ENCODE results near the gene MPRIP. TPM values are rescaled to one million over a fixed set of nuclear protein-coding genes. Genes with fewer than 3 reads are reported as not detected.

The MPRIP gene
- total RNA-seq, 1 experiment from 2014 or later, result 338 TPM

- CTCF ChIA-PET, result interaction anchor here (1.1 kb wide), 1 partner anchor 28 kb away, joined by 3 read pairs; no protein-coding TSS in a partner anchor
- Mint-ChIP-seq H3K27ac (ENCODE audit: unreplicated experiment) (no peak overlapping the region), H3K4me1 (ENCODE audit: low read depth, unreplicated experiment) (peaks cover 20% of the 10 kb centered on the region), H3K9me3 (ENCODE audit: low read depth, unreplicated experiment) (no peaks in the 10 kb centered on the region), H3K27me3 (ENCODE audit: unreplicated experiment) (no peaks in the 10 kb centered on the region), H3K4me3 (ENCODE audit: low read depth, unreplicated experiment) (no peak overlapping the region), H3K36me3 (ENCODE audit: insufficient read depth, unreplicated experiment) (peaks cover 70% of the 10 kb centered on the region)
- no peak for DNase-seq
- intact Hi-C loops (cut with micrococcal nuclease; ENCODE audit: unreplicated experiment), result no loop called here
- no TSS peak for BruUV-seq (replicated peaks)
- TF ChIP-seq, protein P1, sequence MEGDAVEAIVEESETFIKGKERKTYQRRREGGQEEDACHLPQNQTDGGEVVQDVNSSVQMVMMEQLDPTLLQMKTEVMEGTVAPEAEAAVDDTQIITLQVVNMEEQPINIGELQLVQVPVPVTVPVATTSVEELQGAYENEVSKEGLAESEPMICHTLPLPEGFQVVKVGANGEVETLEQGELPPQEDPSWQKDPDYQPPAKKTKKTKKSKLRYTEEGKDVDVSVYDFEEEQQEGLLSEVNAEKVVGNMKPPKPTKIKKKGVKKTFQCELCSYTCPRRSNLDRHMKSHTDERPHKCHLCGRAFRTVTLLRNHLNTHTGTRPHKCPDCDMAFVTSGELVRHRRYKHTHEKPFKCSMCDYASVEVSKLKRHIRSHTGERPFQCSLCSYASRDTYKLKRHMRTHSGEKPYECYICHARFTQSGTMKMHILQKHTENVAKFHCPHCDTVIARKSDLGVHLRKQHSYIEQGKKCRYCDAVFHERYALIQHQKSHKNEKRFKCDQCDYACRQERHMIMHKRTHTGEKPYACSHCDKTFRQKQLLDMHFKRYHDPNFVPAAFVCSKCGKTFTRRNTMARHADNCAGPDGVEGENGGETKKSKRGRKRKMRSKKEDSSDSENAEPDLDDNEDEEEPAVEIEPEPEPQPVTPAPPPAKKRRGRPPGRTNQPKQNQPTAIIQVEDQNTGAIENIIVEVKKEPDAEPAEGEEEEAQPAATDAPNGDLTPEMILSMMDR (IDR thresholded peaks at IDR 0.05; ENCODE audit: unreplicated experiment), result no peak
These were observed 13.9 kb downstream of the MPRIP start for GRCh38 chr17:17056156-17056539.

- no peak for DNase-seq
- peaks cover 64% of the 10 kb centered on the region for H3K36me3 Mint-ChIP-seq (ENCODE audit: insufficient read depth, unreplicated experiment)
- no TSS peak for BruUV-seq (replicated peaks)
- intact Hi-C loops (cut with micrococcal nuclease; ENCODE audit: unreplicated experiment), result no loop called here
- H3K27ac Mint-ChIP-seq (ENCODE audit: unreplicated experiment), result no peak overlapping the region
- no peak overlapping the region for H3K4me3 Mint-ChIP-seq (ENCODE audit: low read depth, unreplicated experiment)
- peaks cover 18% of the 10 kb centered on the region for H3K4me1 Mint-ChIP-seq (ENCODE audit: low read depth, unreplicated experiment)
- no peaks in the 10 kb centered on the region for H3K9me3 Mint-ChIP-seq (ENCODE audit: low read depth, unreplicated experiment)
- TF ChIP-seq, protein P1 (IDR thresholded peaks at IDR 0.05; ENCODE audit: unreplicated experiment), result no peak
- CTCF ChIA-PET, result no interaction called here
- H3K27me3 Mint-ChIP-seq (ENCODE audit: unreplicated experiment), result no peaks in the 10 kb centered on the region
These were observed 14.8 kb downstream of the MPRIP start for GRCh38 chr17:17057057-17057551.

- H3K4me1 Mint-ChIP-seq (ENCODE audit: low read depth, unreplicated experiment), result peaks cover 21% of the 10 kb centered on the region
- TF ChIP-seq, protein P1 (IDR thresholded peaks at IDR 0.05; ENCODE audit: unreplicated experiment), result no peak
- peaks cover 68% of the 10 kb centered on the region for H3K36me3 Mint-ChIP-seq (ENCODE audit: insufficient read depth, unreplicated experiment)
- peak overlapping the region; percentile 69 for H3K27ac Mint-ChIP-seq (ENCODE audit: unreplicated experiment)
- DNase-seq, result no peak
- no peaks in the 10 kb centered on the region for H3K27me3 Mint-ChIP-seq (ENCODE audit: unreplicated experiment)
- no TSS peak for BruUV-seq (replicated peaks)
- CTCF ChIA-PET, result interaction anchor here (0.6 kb wide), 1 partner anchor 20 kb away, joined by 3 read pairs; no protein-coding TSS in a partner anchor
- no peak overlapping the region for H3K4me3 Mint-ChIP-seq (ENCODE audit: low read depth, unreplicated experiment)
- H3K9me3 Mint-ChIP-seq (ENCODE audit: low read depth, unreplicated experiment), result no peaks in the 10 kb centered on the region
- intact Hi-C loops (cut with micrococcal nuclease; ENCODE audit: unreplicated experiment), result no loop called here
These were observed 16.0 kb downstream of the MPRIP start for GRCh38 chr17:17058304-17058703.

DNA sequence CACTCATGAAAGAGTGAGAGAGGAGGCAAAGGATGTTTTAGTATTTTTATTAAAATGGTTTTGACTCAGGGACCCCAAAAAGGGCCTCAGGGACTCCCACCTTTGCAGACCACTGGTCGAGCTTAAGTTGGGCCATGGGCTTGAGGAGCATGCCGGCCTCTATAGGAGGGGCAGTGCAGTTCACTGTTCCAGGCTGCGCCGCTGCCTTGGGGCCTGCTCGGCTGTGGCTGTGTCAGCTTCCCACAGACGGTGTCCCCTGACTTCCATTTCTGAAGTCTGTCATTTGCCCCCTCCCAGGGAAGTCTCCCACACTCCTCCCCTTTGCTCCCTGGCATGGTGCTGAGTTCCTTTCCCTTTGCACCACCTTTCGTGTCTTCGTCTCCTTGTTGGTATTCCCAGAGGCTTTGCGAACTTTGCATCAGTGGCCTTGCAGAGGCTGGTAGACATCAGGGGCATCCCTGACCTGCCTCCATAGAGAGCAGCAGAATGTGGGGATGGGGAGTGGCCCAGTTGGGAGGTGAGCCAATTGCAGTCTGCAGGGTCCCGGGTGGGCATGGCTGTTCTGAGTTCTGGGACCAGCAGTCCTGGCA is 17.1 kb downstream of the MPRIP start:
- H3K9me3 Mint-ChIP-seq (ENCODE audit: low read depth, unreplicated experiment), result no peaks in the 10 kb centered on the region
- BruUV-seq (replicated peaks), result no TSS peak
- TF ChIP-seq, protein P1 (IDR thresholded peaks at IDR 0.05; ENCODE audit: unreplicated experiment), result no peak
- H3K4me3 Mint-ChIP-seq (ENCODE audit: low read depth, unreplicated experiment), result no peak overlapping the region
- peaks cover 65% of the 10 kb centered on the region for H3K36me3 Mint-ChIP-seq (ENCODE audit: insufficient read depth, unreplicated experiment)
- H3K27ac Mint-ChIP-seq (ENCODE audit: unreplicated experiment), result no peak overlapping the region
- H3K4me1 Mint-ChIP-seq (ENCODE audit: low read depth, unreplicated experiment), result peaks cover 28% of the 10 kb centered on the region
- CTCF ChIA-PET, result no interaction called here
- DNase-seq, result no peak
- H3K27me3 Mint-ChIP-seq (ENCODE audit: unreplicated experiment), result no peaks in the 10 kb centered on the region
- intact Hi-C loops (cut with micrococcal nuclease; ENCODE audit: unreplicated experiment), result no loop called here

All from Calu3 (cell line).